H1 (cell line): Measurements from ENCODE around the gene FAS. TPM values are rescaled to one million over a fixed set of nuclear protein-coding genes. Genes with fewer than 3 reads are reported as not detected.

Source experiments
- CHD7 ChIP-seq: fragments of 300-600 bp; sonication (generic); IDR thresholded peaks from 2 replicates; pipeline ENCODE4 v1.7.1; 2012; ENCODE audit warnings: low read length, moderate library complexity, mild to moderate bottlenecking, inconsistent platforms; ENCODE audit not compliant: insufficient replicate concordance
- HDAC2 ChIP-seq, 2 experiments: fragments of 300-600 bp in 1 of 2; sonication (generic) in 1 of 2; IDR thresholded peaks; 2 replicates each; pipeline ENCODE4 v1.6.1; 2011 to 2012; ENCODE audit warnings: low read depth in 2 of 2, low read length in 2 of 2, mild to moderate bottlenecking in 2 of 2, moderate library complexity in 2 of 2, borderline replicate concordance in 1 of 2, inconsistent platforms in 1 of 2
- HDAC6 ChIP-seq: IDR thresholded peaks from one replicate; pipeline ENCODE4 v1.7.1; 2012; ENCODE audit warnings: low read depth, mild to moderate bottlenecking, inconsistent platforms, low read length, moderate library complexity
- JUN ChIP-seq: IDR thresholded peaks from 2 replicates; pipeline ENCODE4 v1.6.1; 2011; ENCODE audit warnings: low read depth, mild to moderate bottlenecking, improper control_type of control experiment, low read length
- KDM1A ChIP-seq: fragments of 200-600, 300-600 bp; sonication (generic); IDR thresholded peaks from 2 replicates; pipeline ENCODE4 v1.7.1; 2016; ENCODE audit warnings: mild to moderate bottlenecking, low read length, borderline replicate concordance
- KDM4A ChIP-seq: IDR thresholded peaks from one replicate; pipeline ENCODE4 v1.7.1; 2012; ENCODE audit warnings: low read depth, mild to moderate bottlenecking, moderate library complexity, low read length, inconsistent platforms; ENCODE audit not compliant: severe bottlenecking
- KDM5A ChIP-seq: fragments of 200-600 bp; IDR thresholded peaks from 2 replicates; pipeline ENCODE4 v1.7.1; 2012; ENCODE audit warnings: mild to moderate bottlenecking, low read length, inconsistent platforms, mixed read lengths
- POU5F1 ChIP-seq: IDR thresholded peaks from 2 replicates; pipeline ENCODE4 v1.6.1; 2011; ENCODE audit warnings: low read depth, mild to moderate bottlenecking, low read length, moderate library complexity
- RAD21 ChIP-seq, 2 experiments: IDR thresholded peaks in 1 of 2; conservative IDR thresholded peaks in 1 of 2; 2 replicates each; pipeline ENCODE4 v1.6.1; 2011; ENCODE audit warnings: low read depth in 2 of 2, low read length in 2 of 2, improper control_type of control experiment in 1 of 2, inconsistent platforms in 1 of 2, mild to moderate bottlenecking in 1 of 2, moderate library complexity in 1 of 2
- SP2 ChIP-seq: IDR thresholded peaks from 2 replicates; pipeline ENCODE4 v1.6.1; 2012; ENCODE audit warnings: mild to moderate bottlenecking, low read length, inconsistent platforms
- TEAD4 ChIP-seq: IDR thresholded peaks from 2 replicates; pipeline ENCODE4 v1.6.1; 2012; ENCODE audit warnings: low read depth, low read length, inconsistent platforms, mixed read lengths
- polyA plus RNA-seq, 7 experiments: library from polyadenylated mRNA; depleted of rRNA in 3 of 7; stranded (reverse) in 5 of 7; unstranded in 2 of 7; fragments of >200 nt in 5 of 7; fragments of 200-250 nt in 2 of 7; gene quantifications; 1 replicate in 5 of 7; 2 replicates in 1 of 7; 4 replicates in 1 of 7; pipeline versions ENCODE4 v1.2.1 to v1.2.3, GENCODE V29; 2011 to 2013; ENCODE audit warnings: missing spikeins in 2 of 7, mixed read lengths in 2 of 7
- total RNA-seq: library from RNA; stranded (reverse); fragmentation: NEBNext Ultra II Directional; extraction: Animal tissue kit (Norgen Biotek cat#: 25700); gene quantifications from 2 replicates; pipeline ENCODE4 v1.2.1, GENCODE V29; 2021

The FAS gene
- total and polyA plus RNA-seq, 2 of the 8 experiments (the other 6 are each of a cell fraction or from before 2014, with no cell fraction given), result 4.0 to 6.7 TPM

GRCh38 chr10:88982366-88982765 lies 8.2 kb upstream of the FAS start (continued):
- TF ChIP-seq CHD7 (no peak), RAD21 (IDR thresholded peaks at IDR 0.05 in 1 of 2, conservative IDR thresholded peaks at IDR 0.05 in 1 of 2; ENCODE audit: low read depth in 2 of 2, low read length in 2 of 2) (no peak), KDM1A (no peak), TEAD4 (no peak), HDAC2 (IDR thresholded peaks at IDR 0.05; ENCODE audit: borderline replicate concordance in 1 of 2, low read depth in 2 of 2, low read length in 2 of 2) (no peak), KDM5A (no peak), SP2 (no peak), HDAC6 (no peak), POU5F1 (no peak), JUN (no peak), KDM4A (no peak)
